ENCODE data around the gene ALK.

ALK gene

GRCh38 chr2:29664578-29664977 is 256.8 kb downstream of the ALK start:
- no peak for DNase-seq (ENCODE audit: low read depth)
- in situ Hi-C loops (cut with HindIII; ENCODE audit: low sequenced_read_pairs), result no loop called here
- TF ChIP-seq, protein P1, sequence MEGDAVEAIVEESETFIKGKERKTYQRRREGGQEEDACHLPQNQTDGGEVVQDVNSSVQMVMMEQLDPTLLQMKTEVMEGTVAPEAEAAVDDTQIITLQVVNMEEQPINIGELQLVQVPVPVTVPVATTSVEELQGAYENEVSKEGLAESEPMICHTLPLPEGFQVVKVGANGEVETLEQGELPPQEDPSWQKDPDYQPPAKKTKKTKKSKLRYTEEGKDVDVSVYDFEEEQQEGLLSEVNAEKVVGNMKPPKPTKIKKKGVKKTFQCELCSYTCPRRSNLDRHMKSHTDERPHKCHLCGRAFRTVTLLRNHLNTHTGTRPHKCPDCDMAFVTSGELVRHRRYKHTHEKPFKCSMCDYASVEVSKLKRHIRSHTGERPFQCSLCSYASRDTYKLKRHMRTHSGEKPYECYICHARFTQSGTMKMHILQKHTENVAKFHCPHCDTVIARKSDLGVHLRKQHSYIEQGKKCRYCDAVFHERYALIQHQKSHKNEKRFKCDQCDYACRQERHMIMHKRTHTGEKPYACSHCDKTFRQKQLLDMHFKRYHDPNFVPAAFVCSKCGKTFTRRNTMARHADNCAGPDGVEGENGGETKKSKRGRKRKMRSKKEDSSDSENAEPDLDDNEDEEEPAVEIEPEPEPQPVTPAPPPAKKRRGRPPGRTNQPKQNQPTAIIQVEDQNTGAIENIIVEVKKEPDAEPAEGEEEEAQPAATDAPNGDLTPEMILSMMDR (IDR thresholded peaks at IDR 0.05; ENCODE audit: low read depth, low read length, missing control alignments), result no peak
- no peak overlapping the region for H3K4me3 ChIP-seq (ENCODE audit: low read depth, low read length)

- in situ Hi-C loops (cut with HindIII; ENCODE audit: low sequenced_read_pairs), result no loop called here
- peak; percentile 4 for DNase-seq (ENCODE audit: low read depth)
Measured at GRCh38 chr2:29663268-29663667, 258.1 kb downstream of the ALK start.

DNA sequence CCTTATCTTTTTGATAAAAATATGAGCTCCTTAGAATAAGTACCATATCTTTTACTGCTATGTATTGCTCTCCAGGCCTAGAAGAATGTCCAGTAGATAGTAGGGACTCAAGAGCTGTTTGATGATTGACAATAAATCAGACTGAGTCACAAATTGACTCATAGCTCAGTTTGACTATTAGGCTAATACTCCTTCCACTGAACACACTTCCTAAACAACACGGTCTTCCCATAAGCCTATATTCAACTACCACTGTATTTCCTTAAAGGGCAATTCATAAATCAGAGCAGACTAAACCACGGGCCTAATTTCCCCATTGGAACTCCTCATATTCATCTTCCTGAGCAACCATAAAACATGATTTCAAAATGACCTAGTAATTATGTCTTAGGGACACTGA is 258.5 kb downstream of the ALK start:
- H3K4me3 ChIP-seq (ENCODE audit: low read depth, low read length), result no peak overlapping the region
- TF ChIP-seq, protein P1 (IDR thresholded peaks at IDR 0.05; ENCODE audit: low read depth, low read length, missing control alignments), result no peak
- no peak for DNase-seq (ENCODE audit: low read depth)
- in situ Hi-C loops (cut with HindIII; ENCODE audit: low sequenced_read_pairs), result no loop called here

More at GRCh38 chr2:29663268-29663667, 258.1 kb downstream of the ALK start:
- TF ChIP-seq, protein P1 (IDR thresholded peaks at IDR 0.05; ENCODE audit: low read depth, low read length, missing control alignments), result no peak
- no peak overlapping the region for H3K4me3 ChIP-seq (ENCODE audit: low read depth, low read length)

DNA sequence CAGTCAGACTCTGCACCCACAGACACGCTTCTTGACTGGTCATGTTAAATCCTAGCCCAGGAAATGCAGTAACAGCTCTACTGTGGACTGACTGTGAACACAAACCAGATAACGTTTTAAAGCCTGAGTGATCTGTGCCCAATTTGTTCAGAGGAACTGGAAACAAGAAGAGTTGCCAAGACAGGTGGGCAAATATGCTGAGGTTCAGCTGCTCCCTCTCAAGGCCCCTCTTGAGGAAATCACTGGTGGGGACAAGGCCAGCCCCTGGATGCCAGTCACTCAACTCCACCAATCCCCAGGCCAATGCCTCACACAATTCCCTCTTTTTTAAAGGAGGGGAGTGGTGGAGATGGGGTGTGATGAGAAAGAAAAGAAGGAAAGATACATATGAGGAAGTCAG is 261.2 kb downstream of the ALK start:
- DNase-seq (ENCODE audit: low read depth), result no peak
- no peak overlapping the region for H3K4me3 ChIP-seq (ENCODE audit: low read depth, low read length)
- in situ Hi-C loops (cut with HindIII; ENCODE audit: low sequenced_read_pairs), result no loop called here
- TF ChIP-seq, protein P1 (IDR thresholded peaks at IDR 0.05; ENCODE audit: low read depth, low read length, missing control alignments), result no peak

GRCh38 chr2:29659178-29659577 is 262.2 kb downstream of the ALK start:
- DNase-seq (ENCODE audit: low read depth), result no peak
- no peak overlapping the region for H3K4me3 ChIP-seq (ENCODE audit: low read depth, low read length)
- in situ Hi-C loops (cut with HindIII; ENCODE audit: low sequenced_read_pairs), result no loop called here
- TF ChIP-seq, protein P1 (IDR thresholded peaks at IDR 0.05; ENCODE audit: low read depth, low read length, missing control alignments), result no peak

GRCh38 chr2:29657674-29658073 is 263.7 kb downstream of the ALK start:
- TF ChIP-seq, protein P1 (IDR thresholded peaks at IDR 0.05; ENCODE audit: low read depth, low read length, missing control alignments), result no peak
- DNase-seq (ENCODE audit: low read depth), result no peak
- in situ Hi-C loops (cut with HindIII; ENCODE audit: low sequenced_read_pairs), result no loop called here
- H3K4me3 ChIP-seq (ENCODE audit: low read depth, low read length), result no peak overlapping the region

Data from astrocyte of the cerebellum (primary cell).